Suprapubic skin (tissue), 4 donors: ENCODE measurements around the gene CCND1. TPM values are rescaled to one million over a fixed set of nuclear protein-coding genes. Genes with fewer than 3 reads are reported as not detected.
A peak's percentile ranks its signal among the peaks of the same experiment; 100 is the strongest.

Experiments
- DNase-seq, 2 donors: peaks; one replicate each; pipeline ENCODE4 v3.0.0-alpha.2; 2019; ENCODE audit warnings: low spot score in 2 of 2
- H3K27ac ChIP-seq: fragments of 200-600 bp; sonication (generic); one replicate; pipeline ENCODE4 v1.5.1; 2019
- H3K27me3 ChIP-seq: fragments of 200-600 bp; sonication (generic); one replicate; pipeline ENCODE4 v1.5.1; 2019
- H3K36me3 ChIP-seq: fragments of 200-600 bp; sonication (generic); one replicate; pipeline ENCODE4 v1.5.1; 2019
- H3K4me1 ChIP-seq: fragments of 200-600 bp; sonication (generic); one replicate; pipeline ENCODE4 v1.5.1; 2019
- H3K4me3 ChIP-seq: fragments of 200-600 bp; sonication (generic); one replicate; pipeline ENCODE4 v1.5.1; 2019; ENCODE audit warnings: mild to moderate bottlenecking
- H3K9me3 ChIP-seq: fragments of 200-600 bp; sonication (generic); one replicate; pipeline ENCODE4 v1.5.1; 2019
- CTCF ChIP-seq, 2 donors: fragments of 200-600 bp in 1 of 2; fragments of 450-650 bp in 1 of 2; sonication (generic) in 1 of 2; IDR thresholded peaks; one replicate each; pipeline ENCODE4 v1.5.1; 2016 to 2019; ENCODE audit warnings: antibody characterized with exemption in 2 of 2, mild to moderate bottlenecking in 1 of 2, moderate library complexity in 1 of 2
- EP300 ChIP-seq: sonication (generic); formaldehyde crosslinking; IDR thresholded peaks from one replicate; pipeline ENCODE4 v1.6.1; 2017; ENCODE audit warnings: antibody characterized with exemption
- POLR2A ChIP-seq, 2 donors: fragments of 450-650 bp; IDR thresholded peaks; one replicate each; pipeline ENCODE4 v1.6.1; 2017; ENCODE audit warnings: antibody characterized with exemption in 2 of 2, mild to moderate bottlenecking in 2 of 2, moderate library complexity in 2 of 2
- POLR2AphosphoS5 ChIP-seq, 3 donors: sonication (generic); formaldehyde crosslinking; IDR thresholded peaks; one replicate each; pipeline ENCODE4 v1.6.1; 2017; ENCODE audit warnings: antibody characterized with exemption in 3 of 3
- WGBS: methylation state at CpG from one replicate; pipeline ENCODE4 v1.1.5; 2018; 5-methylcytosine and 5-hydroxymethylcytosine counted together
- total RNA-seq, 4 donors: library from RNA; depleted of rRNA; stranded (reverse); fragments of >200 nt; gene quantifications; one replicate each; pipeline ENCODE4 v1.1.0, GENCODE V29; 2016

The CCND1 gene
- total RNA-seq, 4 donors from 2014 or later, result 161 to 340 (median 270) TPM

GRCh38 chr11:69632900-69633299, 8.1 kb upstream of the CCND1 start:
- Histone ChIP-seq H3K27ac (no peak overlapping the region), H3K9me3 (no peaks in the 10 kb centered on the region), H3K4me1 (peaks cover 23% of the 10 kb centered on the region), H3K36me3 (no peaks in the 10 kb centered on the region), H3K27me3 (peaks cover 3% of the 10 kb centered on the region), H3K4me3 (no peak overlapping the region)
- 95% methylated on average over 4 of the region's 4 CpGs for WGBS
- peak in 1 of 2 donors; percentile 35 for DNase-seq
- TF ChIP-seq POLR2A (IDR thresholded peaks at IDR 0.05), result no peak
- no peak for TF ChIP-seq EP300
- no peak for TF ChIP-seq POLR2AphosphoS5 (IDR thresholded peaks at IDR 0.05)
- no peak for TF ChIP-seq CTCF (IDR thresholded peaks at IDR 0.05)

GRCh38 chr11:69634069-69634468, 6.9 kb upstream of the CCND1 start:
- 89% methylated on average over 6 of the region's 6 CpGs for WGBS
- DNase-seq, result peak in 1 of 2 donors; percentile 77
- Histone ChIP-seq H3K4me3 (no peak overlapping the region), H3K27ac (no peak overlapping the region), H3K36me3 (no peaks in the 10 kb centered on the region), H3K4me1 (peaks cover 34% of the 10 kb centered on the region), H3K9me3 (no peaks in the 10 kb centered on the region), H3K27me3 (peaks cover 8% of the 10 kb centered on the region)
- TF ChIP-seq POLR2A (IDR thresholded peaks at IDR 0.05) (no peak), CTCF (IDR thresholded peaks at IDR 0.05) (no peak), EP300 (no peak), POLR2AphosphoS5 (IDR thresholded peaks at IDR 0.05) (no peak)

- H3K27ac ChIP-seq, result no peak overlapping the region
- peaks cover 8% of the 10 kb centered on the region for H3K27me3 ChIP-seq
- DNase-seq, result peak in 1 of 2 donors; percentile 75
- no peak overlapping the region for H3K4me3 ChIP-seq
- peaks cover 40% of the 10 kb centered on the region for H3K4me1 ChIP-seq
- no peaks in the 10 kb centered on the region for H3K36me3 ChIP-seq
- WGBS, result 78% methylated on average over 6 of the region's 7 CpGs
- no peaks in the 10 kb centered on the region for H3K9me3 ChIP-seq
- TF ChIP-seq POLR2A (IDR thresholded peaks at IDR 0.05), result no peak
- no peak for TF ChIP-seq CTCF (IDR thresholded peaks at IDR 0.05)
- no peak for TF ChIP-seq POLR2AphosphoS5 (IDR thresholded peaks at IDR 0.05)
- no peak for TF ChIP-seq EP300
Observed at GRCh38 chr11:69634590-69634989, 6.4 kb upstream of the CCND1 start.

- no peaks in the 10 kb centered on the region for H3K9me3 ChIP-seq
- H3K4me1 ChIP-seq, result peaks cover 46% of the 10 kb centered on the region
- WGBS, result 65% methylated on average over 6 of the region's 6 CpGs
- no peak for TF ChIP-seq CTCF (IDR thresholded peaks at IDR 0.05)
- no peak for TF ChIP-seq POLR2AphosphoS5 (IDR thresholded peaks at IDR 0.05)
- no peak for TF ChIP-seq EP300
- no peak for TF ChIP-seq POLR2A (IDR thresholded peaks at IDR 0.05)
- H3K27ac ChIP-seq, result no peak overlapping the region
- no peaks in the 10 kb centered on the region for H3K36me3 ChIP-seq
- no peak overlapping the region for H3K4me3 ChIP-seq
- DNase-seq, result peak in 1 of 2 donors; percentile 45
- peaks cover 8% of the 10 kb centered on the region for H3K27me3 ChIP-seq
Observed at GRCh38 chr11:69635195-69635594, 5.8 kb upstream of the CCND1 start.

GRCh38 chr11:69635804-69636511, 5.0 kb upstream of the CCND1 start:
- peak in 1 of 2 donors; percentile 62 for DNase-seq
- TF ChIP-seq CTCF (IDR thresholded peaks at IDR 0.05) (no peak), POLR2AphosphoS5 (IDR thresholded peaks at IDR 0.05) (no peak), POLR2A (IDR thresholded peaks at IDR 0.05) (no peak), EP300 (no peak)
- H3K36me3 ChIP-seq, result no peaks in the 10 kb centered on the region
- no peaks in the 10 kb centered on the region for H3K9me3 ChIP-seq
- peaks cover 8% of the 10 kb centered on the region for H3K27me3 ChIP-seq
- H3K4me1 ChIP-seq, result peaks cover 53% of the 10 kb centered on the region
- peak overlapping the region; percentile 97 for H3K4me3 ChIP-seq
- 27% methylated on average over 17 of the region's 17 CpGs for WGBS
- H3K27ac ChIP-seq, result no peak overlapping the region
